Measurements from ENCODE around the gene LAMA2.

The LAMA2 gene

DNA sequence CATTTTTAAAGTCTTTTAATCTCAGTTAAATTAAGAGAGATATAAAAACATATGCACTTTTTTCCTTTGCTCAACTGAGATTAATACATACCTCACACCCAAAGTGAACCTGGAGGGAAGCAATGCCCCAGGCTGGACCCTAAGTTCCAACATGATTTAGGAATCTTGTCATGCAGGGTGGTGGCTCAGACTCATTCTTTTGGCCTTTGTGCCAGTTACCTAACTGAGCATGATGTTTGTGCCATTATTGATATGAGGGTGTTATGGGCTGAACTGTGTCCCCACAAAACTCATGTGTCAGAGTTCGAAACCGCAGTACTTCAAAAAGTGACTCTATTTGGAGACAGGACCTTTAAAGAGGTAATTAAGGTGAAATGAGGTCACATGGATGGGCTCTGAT, 639.0 kb downstream of the LAMA2 start:
- H3K4me3 ChIP-seq (replicated peaks; ENCODE audit: low read depth, low read length), result no peak overlapping the region
- TF ChIP-seq, protein P1, sequence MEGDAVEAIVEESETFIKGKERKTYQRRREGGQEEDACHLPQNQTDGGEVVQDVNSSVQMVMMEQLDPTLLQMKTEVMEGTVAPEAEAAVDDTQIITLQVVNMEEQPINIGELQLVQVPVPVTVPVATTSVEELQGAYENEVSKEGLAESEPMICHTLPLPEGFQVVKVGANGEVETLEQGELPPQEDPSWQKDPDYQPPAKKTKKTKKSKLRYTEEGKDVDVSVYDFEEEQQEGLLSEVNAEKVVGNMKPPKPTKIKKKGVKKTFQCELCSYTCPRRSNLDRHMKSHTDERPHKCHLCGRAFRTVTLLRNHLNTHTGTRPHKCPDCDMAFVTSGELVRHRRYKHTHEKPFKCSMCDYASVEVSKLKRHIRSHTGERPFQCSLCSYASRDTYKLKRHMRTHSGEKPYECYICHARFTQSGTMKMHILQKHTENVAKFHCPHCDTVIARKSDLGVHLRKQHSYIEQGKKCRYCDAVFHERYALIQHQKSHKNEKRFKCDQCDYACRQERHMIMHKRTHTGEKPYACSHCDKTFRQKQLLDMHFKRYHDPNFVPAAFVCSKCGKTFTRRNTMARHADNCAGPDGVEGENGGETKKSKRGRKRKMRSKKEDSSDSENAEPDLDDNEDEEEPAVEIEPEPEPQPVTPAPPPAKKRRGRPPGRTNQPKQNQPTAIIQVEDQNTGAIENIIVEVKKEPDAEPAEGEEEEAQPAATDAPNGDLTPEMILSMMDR (IDR thresholded peaks at IDR 0.05; ENCODE audit: low read length, missing control alignments), result no peak
- no peak for DNase-seq (ENCODE audit: low read depth)

DNA sequence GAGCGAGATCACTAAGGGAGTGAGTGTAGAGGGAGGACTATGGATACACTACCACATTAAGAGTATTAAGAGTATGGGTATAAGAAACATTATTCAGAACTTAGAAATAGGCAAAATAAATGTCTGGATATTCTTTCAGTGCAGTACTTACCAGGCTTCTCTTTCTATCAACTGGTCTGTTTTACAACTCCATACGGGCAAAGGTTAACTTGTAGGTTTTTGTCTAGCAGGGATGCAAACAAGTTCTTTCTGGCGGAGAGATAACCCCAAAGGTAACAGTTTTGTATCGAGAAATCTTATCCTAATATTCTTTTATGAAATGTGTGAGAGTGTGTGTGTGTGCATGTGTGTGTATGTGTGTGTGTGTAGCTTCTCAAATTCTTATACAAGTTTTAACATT, 640.9 kb downstream of the LAMA2 start:
- TF ChIP-seq, protein P1 (IDR thresholded peaks at IDR 0.05; ENCODE audit: low read length, missing control alignments), result no peak
- no peak overlapping the region for H3K4me3 ChIP-seq (replicated peaks; ENCODE audit: low read depth, low read length)
- no peak for DNase-seq (ENCODE audit: low read depth)

DNA sequence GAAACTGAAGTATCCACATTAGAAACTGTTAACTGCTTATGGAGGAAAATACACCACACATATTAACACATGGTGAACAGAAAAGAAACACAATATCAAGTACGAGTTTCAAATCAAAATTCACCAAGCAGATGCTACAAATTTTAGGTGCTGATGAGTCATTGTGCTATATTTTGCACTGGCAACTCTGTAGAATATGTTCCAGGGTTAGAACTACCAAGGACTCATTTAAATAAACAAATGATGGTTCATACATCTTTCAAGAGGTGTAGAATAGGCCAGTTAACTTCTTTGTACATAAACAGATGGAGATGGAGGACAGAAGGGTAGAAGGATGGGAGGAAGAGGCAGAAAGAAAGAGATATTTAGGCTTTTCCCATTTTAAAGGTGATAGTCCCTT, 642.1 kb downstream of the LAMA2 start:
- TF ChIP-seq, protein P1 (IDR thresholded peaks at IDR 0.05; ENCODE audit: low read length, missing control alignments), result no peak
- H3K4me3 ChIP-seq (replicated peaks; ENCODE audit: low read depth, low read length), result no peak overlapping the region
- DNase-seq (ENCODE audit: low read depth), result no peak

DNA sequence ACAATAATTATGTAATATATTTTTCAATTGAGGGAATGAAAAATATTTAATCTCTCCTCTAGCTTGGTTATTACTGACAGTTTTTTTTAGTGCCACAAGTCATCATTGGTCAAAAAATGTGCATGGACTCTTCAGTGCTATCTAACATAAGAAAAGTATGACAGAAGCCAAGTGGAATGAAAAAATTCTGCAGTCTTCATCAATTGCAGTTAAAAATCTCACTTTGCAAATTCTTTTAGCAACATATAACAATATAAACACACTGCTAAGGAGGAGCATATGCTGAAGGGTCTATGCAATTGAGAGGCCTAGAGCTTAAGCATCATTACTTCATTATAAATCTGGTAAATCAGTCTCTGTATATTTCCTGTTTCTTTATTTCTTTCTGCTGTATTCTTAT, 652.0 kb downstream of the LAMA2 start:
- no peak for DNase-seq (ENCODE audit: low read depth)
- TF ChIP-seq, protein P1 (IDR thresholded peaks at IDR 0.05; ENCODE audit: low read length, missing control alignments), result no peak

DNA sequence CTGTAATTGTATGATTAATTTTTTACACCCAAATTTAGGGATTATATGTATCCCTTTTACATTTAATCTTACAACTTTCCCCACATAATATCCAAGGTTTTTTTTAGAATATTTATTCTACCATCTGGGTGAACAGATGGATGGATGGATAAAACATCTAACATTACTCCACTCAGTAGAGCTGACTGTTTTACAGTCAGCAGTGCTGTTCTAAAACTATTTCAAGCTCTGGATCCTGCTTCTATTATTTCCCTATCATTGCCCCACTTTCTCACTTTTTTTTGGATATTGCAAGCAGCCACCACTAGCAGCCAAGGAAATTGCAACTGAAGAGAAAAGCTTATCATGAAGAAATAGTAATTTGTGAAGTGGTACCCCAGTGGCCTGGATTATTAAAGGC, 653.3 kb downstream of the LAMA2 start:
- DNase-seq (ENCODE audit: low read depth), result no peak
- H3K4me3 ChIP-seq (replicated peaks; ENCODE audit: low read depth, low read length), result no peak overlapping the region
- TF ChIP-seq, protein P1 (IDR thresholded peaks at IDR 0.05; ENCODE audit: low read length, missing control alignments), result no peak

More for the DNA sequence above, 652.0 kb downstream of the LAMA2 start:
- no peak overlapping the region for H3K4me3 ChIP-seq (replicated peaks; ENCODE audit: low read depth, low read length)

DNA sequence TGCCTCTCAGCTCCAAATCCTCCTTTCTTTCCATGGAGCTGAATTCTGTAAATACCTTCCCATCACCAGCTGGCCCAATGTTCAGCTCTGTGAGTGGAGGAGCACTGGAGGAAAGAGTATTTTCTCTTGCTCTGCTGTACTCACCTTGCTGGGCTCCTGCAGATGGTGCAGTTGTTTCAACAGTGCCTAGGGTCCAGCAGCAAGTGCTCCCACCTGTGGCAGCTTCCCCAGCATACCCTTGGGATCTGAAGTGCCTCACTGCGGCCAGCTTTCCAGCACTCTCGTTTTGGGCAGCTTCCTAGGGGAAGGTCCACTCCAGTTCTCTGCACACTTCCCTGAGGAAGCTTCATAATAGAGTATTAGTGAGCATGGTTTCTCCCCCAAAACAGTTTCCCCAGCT, 656.1 kb downstream of the LAMA2 start:
- no peak overlapping the region for H3K4me3 ChIP-seq (replicated peaks; ENCODE audit: low read depth, low read length)
- TF ChIP-seq, protein P1 (IDR thresholded peaks at IDR 0.05; ENCODE audit: low read length, missing control alignments), result no peak
- no peak for DNase-seq (ENCODE audit: low read depth)

DNA sequence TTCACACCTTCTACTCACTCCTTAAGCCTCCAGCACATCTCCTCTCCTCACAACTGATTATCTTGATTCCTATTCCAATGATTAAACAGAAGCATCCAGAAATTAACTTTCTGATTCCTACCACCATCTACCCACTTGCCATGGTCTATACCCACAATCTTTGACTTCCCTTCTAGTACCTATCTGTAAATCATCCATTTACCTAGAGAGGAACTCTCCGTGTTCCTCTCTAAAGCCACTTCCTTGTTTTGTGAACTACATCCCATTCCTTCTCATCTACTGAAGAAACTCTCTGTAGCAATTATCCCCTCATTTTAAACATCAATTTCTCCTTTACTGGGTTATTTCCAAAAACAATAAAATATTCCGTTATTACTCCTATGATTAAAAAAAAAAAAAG, 659.8 kb downstream of the LAMA2 start:
- no peak for DNase-seq (ENCODE audit: low read depth)
- TF ChIP-seq, protein P1 (IDR thresholded peaks at IDR 0.05; ENCODE audit: low read length, missing control alignments), result no peak
- no peak overlapping the region for H3K4me3 ChIP-seq (replicated peaks; ENCODE audit: low read depth, low read length)

Data from fibroblast of pulmonary artery (primary cell).